ENCODE results near the gene RTL1.

RTL1 gene

DNA sequence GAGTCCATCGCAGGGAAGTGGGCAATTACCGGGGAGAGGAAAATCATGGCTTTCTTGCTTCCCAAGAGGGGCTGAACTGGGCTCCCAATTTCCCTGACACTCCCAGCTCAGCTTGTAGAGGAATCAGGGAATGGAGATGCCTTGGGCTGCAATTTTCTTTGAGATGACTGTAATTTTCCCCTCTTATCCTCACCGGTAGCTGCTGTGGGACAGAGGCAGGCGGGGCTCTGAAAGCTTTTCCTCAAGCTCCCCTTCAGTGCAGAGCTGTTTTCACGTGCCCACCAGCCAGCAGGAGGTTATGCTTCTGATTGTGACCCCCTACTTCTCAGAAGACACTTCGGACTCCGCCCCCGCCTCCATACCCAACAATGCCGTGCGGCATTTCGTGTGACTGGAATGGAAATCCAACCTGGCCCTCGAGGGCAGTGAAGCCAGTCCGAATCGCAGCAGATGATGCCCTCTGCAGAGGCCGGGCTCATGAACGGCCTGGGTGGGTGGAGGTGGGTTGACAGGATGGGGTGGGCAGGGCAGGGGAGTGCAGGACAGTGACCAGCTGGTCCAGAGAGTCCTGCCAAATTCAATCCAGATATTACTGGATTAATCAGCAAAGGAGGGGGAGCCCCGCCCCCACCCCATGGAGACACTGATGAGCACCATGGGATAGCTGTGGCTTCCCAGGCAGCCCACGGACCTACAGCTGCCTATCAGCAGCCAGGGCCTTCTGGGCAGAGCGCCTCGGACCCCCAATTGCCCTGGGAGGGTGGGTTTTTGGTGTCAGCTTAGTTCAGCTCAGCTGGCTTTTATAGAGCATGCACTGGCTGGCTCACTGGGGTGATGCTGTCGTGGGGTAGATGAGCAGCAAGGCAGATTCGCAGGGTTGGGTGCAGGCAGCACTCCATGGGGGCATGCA, 37.6 kb downstream of the RTL1 start:
- TF ChIP-seq YY1 (IDR thresholded peaks at IDR 0.05; ENCODE audit: low read depth) (no peak), TEAD4 (IDR thresholded peaks at IDR 0.05) (no peak), ZBTB7A (IDR thresholded peaks at IDR 0.05; ENCODE audit: low read depth) (no peak), FOXM1 (IDR thresholded peaks at IDR 0.05; ENCODE audit: borderline replicate concordance, low read depth) (no peak), CEBPB (IDR thresholded peaks at IDR 0.05) (no peak), EP300 (IDR thresholded peaks at IDR 0.05; ENCODE audit: borderline replicate concordance) (no peak), RAD21 (IDR thresholded peaks at IDR 0.05; ENCODE audit: low read depth) (no peak), EGR1 (IDR thresholded peaks at IDR 0.05) (no peak), CREB1 (IDR thresholded peaks at IDR 0.05; ENCODE audit: low read depth) (no peak), TCF12 (IDR thresholded peaks at IDR 0.05; ENCODE audit: low read depth) (no peak), TAF1 (IDR thresholded peaks at IDR 0.05; ENCODE audit: low read depth) (no peak), NFIC (IDR thresholded peaks at IDR 0.05) (no peak)
- TF ChIP-seq, protein P1, sequence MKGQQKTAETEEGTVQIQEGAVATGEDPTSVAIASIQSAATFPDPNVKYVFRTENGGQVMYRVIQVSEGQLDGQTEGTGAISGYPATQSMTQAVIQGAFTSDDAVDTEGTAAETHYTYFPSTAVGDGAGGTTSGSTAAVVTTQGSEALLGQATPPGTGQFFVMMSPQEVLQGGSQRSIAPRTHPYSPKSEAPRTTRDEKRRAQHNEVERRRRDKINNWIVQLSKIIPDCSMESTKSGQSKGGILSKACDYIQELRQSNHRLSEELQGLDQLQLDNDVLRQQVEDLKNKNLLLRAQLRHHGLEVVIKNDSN (IDR thresholded peaks at IDR 0.05), result no peak
- TF ChIP-seq, protein P2, sequence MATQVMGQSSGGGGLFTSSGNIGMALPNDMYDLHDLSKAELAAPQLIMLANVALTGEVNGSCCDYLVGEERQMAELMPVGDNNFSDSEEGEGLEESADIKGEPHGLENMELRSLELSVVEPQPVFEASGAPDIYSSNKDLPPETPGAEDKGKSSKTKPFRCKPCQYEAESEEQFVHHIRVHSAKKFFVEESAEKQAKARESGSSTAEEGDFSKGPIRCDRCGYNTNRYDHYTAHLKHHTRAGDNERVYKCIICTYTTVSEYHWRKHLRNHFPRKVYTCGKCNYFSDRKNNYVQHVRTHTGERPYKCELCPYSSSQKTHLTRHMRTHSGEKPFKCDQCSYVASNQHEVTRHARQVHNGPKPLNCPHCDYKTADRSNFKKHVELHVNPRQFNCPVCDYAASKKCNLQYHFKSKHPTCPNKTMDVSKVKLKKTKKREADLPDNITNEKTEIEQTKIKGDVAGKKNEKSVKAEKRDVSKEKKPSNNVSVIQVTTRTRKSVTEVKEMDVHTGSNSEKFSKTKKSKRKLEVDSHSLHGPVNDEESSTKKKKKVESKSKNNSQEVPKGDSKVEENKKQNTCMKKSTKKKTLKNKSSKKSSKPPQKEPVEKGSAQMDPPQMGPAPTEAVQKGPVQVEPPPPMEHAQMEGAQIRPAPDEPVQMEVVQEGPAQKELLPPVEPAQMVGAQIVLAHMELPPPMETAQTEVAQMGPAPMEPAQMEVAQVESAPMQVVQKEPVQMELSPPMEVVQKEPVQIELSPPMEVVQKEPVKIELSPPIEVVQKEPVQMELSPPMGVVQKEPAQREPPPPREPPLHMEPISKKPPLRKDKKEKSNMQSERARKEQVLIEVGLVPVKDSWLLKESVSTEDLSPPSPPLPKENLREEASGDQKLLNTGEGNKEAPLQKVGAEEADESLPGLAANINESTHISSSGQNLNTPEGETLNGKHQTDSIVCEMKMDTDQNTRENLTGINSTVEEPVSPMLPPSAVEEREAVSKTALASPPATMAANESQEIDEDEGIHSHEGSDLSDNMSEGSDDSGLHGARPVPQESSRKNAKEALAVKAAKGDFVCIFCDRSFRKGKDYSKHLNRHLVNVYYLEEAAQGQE (IDR thresholded peaks at IDR 0.05; ENCODE audit: low read depth), result no peak
- TF ChIP-seq, protein P3, sequence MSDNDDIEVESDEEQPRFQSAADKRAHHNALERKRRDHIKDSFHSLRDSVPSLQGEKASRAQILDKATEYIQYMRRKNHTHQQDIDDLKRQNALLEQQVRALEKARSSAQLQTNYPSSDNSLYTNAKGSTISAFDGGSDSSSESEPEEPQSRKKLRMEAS (IDR thresholded peaks at IDR 0.05), result no peak

DNA sequence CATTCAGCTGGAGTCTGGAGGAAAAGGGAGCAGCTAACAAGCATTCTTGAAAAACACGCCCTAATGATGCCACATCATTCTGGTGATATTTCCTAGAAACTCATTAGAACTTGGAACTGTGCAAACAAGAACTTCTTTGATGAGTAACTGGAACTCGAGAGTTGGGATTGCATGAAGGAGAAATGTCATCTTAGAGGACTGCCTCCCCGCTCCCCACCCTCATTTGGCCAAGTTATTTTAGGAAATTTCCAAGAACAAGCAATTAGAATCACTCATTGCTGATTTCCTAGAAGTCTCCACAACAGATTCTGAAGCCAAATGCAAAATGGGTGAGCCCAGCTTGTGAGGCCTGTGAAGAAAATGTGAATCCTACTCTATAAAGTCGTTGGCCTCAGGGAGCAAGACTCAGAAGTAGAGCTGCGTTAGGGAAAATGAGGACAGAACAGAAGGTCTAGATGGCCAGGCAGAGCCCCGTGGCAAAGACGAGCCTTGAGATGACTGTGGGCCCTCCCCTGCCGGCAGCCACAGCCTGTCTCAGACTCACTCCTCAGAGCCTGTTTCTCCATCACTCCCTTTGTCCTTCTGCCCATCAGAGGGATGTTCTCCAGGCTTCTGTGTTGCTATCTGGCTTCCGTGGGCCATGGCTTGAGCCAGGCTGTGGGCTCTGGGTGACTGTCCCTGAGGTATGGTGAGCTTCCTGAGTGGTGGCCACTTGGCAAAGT, 38.4 kb downstream of the RTL1 start:
- TF ChIP-seq CEBPB (IDR thresholded peaks at IDR 0.05) (no peak), TEAD4 (IDR thresholded peaks at IDR 0.05) (no peak), CREB1 (IDR thresholded peaks at IDR 0.05; ENCODE audit: low read depth) (no peak), TAF1 (IDR thresholded peaks at IDR 0.05; ENCODE audit: low read depth) (no peak), TCF12 (IDR thresholded peaks at IDR 0.05; ENCODE audit: low read depth) (no peak), EGR1 (IDR thresholded peaks at IDR 0.05) (no peak), RAD21 (IDR thresholded peaks at IDR 0.05; ENCODE audit: low read depth) (no peak), EP300 (IDR thresholded peaks at IDR 0.05; ENCODE audit: borderline replicate concordance) (no peak), YY1 (IDR thresholded peaks at IDR 0.05; ENCODE audit: low read depth) (no peak), ZBTB7A (IDR thresholded peaks at IDR 0.05; ENCODE audit: low read depth) (no peak), FOXM1 (IDR thresholded peaks at IDR 0.05; ENCODE audit: borderline replicate concordance, low read depth) (no peak), NFIC (IDR thresholded peaks at IDR 0.05) (no peak)
- TF ChIP-seq, protein P3 (IDR thresholded peaks at IDR 0.05), result no peak
- TF ChIP-seq, protein P1 (IDR thresholded peaks at IDR 0.05), result no peak
- TF ChIP-seq, protein P2 (IDR thresholded peaks at IDR 0.05; ENCODE audit: low read depth), result no peak

DNA sequence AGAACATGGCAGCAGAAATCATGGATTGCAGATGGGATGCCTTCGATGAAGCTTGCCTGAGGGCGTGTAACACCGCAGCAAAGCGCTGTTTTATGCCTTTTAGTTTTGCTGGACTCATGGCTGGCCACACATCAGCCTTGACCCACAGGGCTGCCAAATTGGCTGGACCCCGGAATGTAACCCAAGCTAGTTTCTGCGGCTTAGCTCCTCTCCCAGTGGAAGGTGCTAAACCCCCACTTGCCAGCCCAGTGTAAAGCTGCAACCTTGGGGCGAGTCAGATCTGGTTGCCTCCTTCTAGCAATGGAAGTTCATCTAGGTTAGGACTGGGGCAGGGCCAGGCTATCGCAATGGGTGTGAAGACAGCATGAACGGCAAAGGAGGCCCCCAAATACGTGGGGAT, 39.3 kb downstream of the RTL1 start:
- TF ChIP-seq, protein P3 (IDR thresholded peaks at IDR 0.05), result no peak
- TF ChIP-seq EGR1 (IDR thresholded peaks at IDR 0.05), result no peak

DNA sequence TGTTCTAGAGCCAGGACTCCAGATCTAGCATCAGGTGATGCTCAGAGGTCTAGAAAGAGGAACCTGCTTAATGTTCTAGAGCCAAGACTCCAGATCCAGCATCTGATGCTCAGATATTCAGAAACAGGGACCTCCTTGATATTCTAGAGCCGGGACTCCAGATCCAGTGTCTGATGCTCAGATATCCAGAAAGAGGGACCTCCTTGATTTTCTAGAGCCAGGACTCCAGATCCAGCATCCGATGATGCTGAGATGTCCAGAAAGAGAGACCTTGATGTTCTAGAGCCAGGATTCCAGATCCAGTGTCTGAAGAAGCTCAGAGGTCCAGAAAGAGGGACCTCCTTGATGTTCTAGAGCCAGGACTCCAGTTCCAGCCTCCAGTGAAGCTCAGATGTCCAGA, 40.7 kb downstream of the RTL1 start:
- no peak for TF ChIP-seq EP300 (IDR thresholded peaks at IDR 0.05; ENCODE audit: borderline replicate concordance)
- no peak for TF ChIP-seq NFIC (IDR thresholded peaks at IDR 0.05)
- TF ChIP-seq, protein P3 (IDR thresholded peaks at IDR 0.05), result no peak
- TF ChIP-seq, protein P1 (IDR thresholded peaks at IDR 0.05), result no peak
- no peak for TF ChIP-seq TCF12 (IDR thresholded peaks at IDR 0.05; ENCODE audit: low read depth)
- TF ChIP-seq TAF1 (IDR thresholded peaks at IDR 0.05; ENCODE audit: low read depth), result no peak
- no peak for TF ChIP-seq TEAD4 (IDR thresholded peaks at IDR 0.05)
- no peak for TF ChIP-seq EGR1 (IDR thresholded peaks at IDR 0.05)
- no peak for TF ChIP-seq YY1 (IDR thresholded peaks at IDR 0.05; ENCODE audit: low read depth)
- no peak for TF ChIP-seq CREB1 (IDR thresholded peaks at IDR 0.05; ENCODE audit: low read depth)
- no peak for TF ChIP-seq CEBPB (IDR thresholded peaks at IDR 0.05)
- TF ChIP-seq, protein P2 (IDR thresholded peaks at IDR 0.05; ENCODE audit: low read depth), result no peak
- TF ChIP-seq ZBTB7A (IDR thresholded peaks at IDR 0.05; ENCODE audit: low read depth), result no peak
- no peak for TF ChIP-seq RAD21 (IDR thresholded peaks at IDR 0.05; ENCODE audit: low read depth)
- no peak for TF ChIP-seq FOXM1 (IDR thresholded peaks at IDR 0.05; ENCODE audit: borderline replicate concordance, low read depth)

All from Ishikawa (cell line).